ENCODE data around the gene CNTNAP4. TPM values are rescaled to one million over a fixed set of nuclear protein-coding genes. Genes with fewer than 3 reads are reported as not detected.

CNTNAP4 gene
- polyA plus RNA-seq, 2 of the 4 experiments (the other 2 are of a cell fraction): not detected

DNA sequence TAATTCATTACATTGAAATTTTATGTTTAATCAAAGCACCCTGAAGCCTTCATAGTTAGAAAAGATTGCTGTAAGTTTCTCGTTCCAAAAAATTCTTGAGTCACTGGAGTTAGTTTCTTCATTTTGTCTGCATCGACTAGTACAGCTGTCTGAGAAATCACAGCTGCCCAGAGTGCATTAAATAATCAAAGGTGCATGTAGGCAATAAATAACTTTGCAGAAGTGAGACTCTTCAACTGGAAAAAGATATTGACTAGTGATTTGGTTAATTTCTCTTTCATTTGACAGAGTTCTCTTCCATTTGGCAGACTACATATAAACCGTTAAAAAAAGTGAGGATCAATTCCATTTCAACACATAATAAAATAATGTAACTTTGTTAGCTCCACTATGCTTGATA, 234.0 kb downstream of the CNTNAP4 start:
- no peaks in the 10 kb centered on the region for H3K9me3 ChIP-seq
- no peak overlapping the region for H3K4me3 ChIP-seq
- no peaks in the 10 kb centered on the region for H3K4me1 ChIP-seq
- 2% methylated on average over 3 of the region's 3 CpGs for WGBS (ENCODE audit: missing lambda C conversion rate)
- no peak for DNase-seq (ENCODE audit: low read depth in 1 of 2, low spot score in 1 of 2)
- TF ChIP-seq HOXB13 (CRISPR knock-in tag; IDR thresholded peaks at IDR 0.05; ENCODE audit: low read depth) (no peak), ZSCAN20 (CRISPR knock-in tag; IDR thresholded peaks at IDR 0.05) (no peak), KDM5A (IDR thresholded peaks at IDR 0.05) (no peak), ESRRA (IDR thresholded peaks at IDR 0.05; ENCODE audit: borderline replicate concordance, low read length) (no peak), RFX5 (IDR thresholded peaks at IDR 0.05) (no peak), ZFP36 (IDR thresholded peaks at IDR 0.05; ENCODE audit: borderline replicate concordance, partially characterized antibody) (no peak), HOXB5 (CRISPR knock-in tag; IDR thresholded peaks at IDR 0.05) (no peak)
- TF ChIP-seq, protein P1, sequence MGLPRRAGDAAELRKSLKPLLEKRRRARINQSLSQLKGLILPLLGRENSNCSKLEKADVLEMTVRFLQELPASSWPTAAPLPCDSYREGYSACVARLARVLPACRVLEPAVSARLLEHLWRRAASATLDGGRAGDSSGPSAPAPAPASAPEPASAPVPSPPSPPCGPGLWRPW (IDR thresholded peaks at IDR 0.05): no peak
- TF ChIP-seq, protein P2, sequence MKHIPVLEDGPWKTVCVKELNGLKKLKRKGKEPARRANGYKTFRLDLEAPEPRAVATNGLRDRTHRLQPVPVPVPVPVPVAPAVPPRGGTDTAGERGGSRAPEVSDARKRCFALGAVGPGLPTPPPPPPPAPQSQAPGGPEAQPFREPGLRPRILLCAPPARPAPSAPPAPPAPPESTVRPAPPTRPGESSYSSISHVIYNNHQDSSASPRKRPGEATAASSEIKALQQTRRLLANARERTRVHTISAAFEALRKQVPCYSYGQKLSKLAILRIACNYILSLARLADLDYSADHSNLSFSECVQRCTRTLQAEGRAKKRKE (CRISPR knock-in tag; IDR thresholded peaks at IDR 0.05; ENCODE audit: low read depth): no peak
- H3K4me2 ChIP-seq: no peak overlapping the region
- CTCF ChIA-PET: interaction anchor here (0.7 kb wide), 1 partner anchor 370 kb away, joined by 4 read pairs; no protein-coding TSS in a partner anchor
- no peak for ATAC-seq
- POLR2A ChIA-PET: no interaction called here
- H3K27ac ChIP-seq: no peak overlapping the region
- no peak for FAIRE-seq

DNA sequence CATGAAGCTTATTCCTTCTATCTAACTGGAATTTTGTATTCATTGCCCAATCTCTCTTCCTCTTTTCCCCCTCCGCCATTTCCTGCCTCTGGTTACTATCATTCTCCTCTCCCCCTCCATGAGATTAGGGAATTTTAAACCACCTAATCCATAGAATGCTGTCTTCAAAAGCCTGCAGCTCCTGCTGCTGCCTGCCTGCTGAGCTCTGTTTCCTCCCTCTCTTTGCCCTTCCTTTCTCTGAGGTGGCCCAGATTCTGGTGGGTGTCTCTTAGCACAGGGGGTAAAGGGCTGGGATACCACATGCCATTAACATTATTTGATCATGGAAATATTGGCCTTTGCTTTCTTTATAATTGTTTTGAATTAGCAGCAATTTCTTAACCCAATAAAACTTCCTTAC, 241.6 kb downstream of the CNTNAP4 start:
- TF ChIP-seq NFE2L2 (conservative IDR thresholded peaks at IDR 0.05; ENCODE audit: low read length) (no peak), RARB (CRISPR knock-in tag; IDR thresholded peaks at IDR 0.05) (no peak), EHF (CRISPR knock-in tag; IDR thresholded peaks at IDR 0.05) (no peak), MAZ (IDR thresholded peaks at IDR 0.05; ENCODE audit: borderline replicate concordance, low read depth, low read length) (no peak), RCOR1 (IDR thresholded peaks at IDR 0.05; ENCODE audit: low read depth, low read length) (no peak), HDAC2 (IDR thresholded peaks at IDR 0.05) (no peak), CHD4 (IDR thresholded peaks at IDR 0.05; ENCODE audit: borderline replicate concordance) (no peak)
- Histone ChIP-seq H3K9me3 (no peaks in the 10 kb centered on the region), H3K4me1 (no peaks in the 10 kb centered on the region), H3K4me3 (no peak overlapping the region), H3K27ac (no peak overlapping the region), H3K4me2 (no peak overlapping the region)
- ChIA-PET CTCF (no interaction called here), POLR2A (no interaction called here)
- 26% methylated on average over 1 of the region's 1 CpG for WGBS (ENCODE audit: missing lambda C conversion rate)
- FAIRE-seq: no peak
- no peak for DNase-seq (ENCODE audit: low read depth in 1 of 2, low spot score in 1 of 2)
- ATAC-seq: no peak

DNA sequence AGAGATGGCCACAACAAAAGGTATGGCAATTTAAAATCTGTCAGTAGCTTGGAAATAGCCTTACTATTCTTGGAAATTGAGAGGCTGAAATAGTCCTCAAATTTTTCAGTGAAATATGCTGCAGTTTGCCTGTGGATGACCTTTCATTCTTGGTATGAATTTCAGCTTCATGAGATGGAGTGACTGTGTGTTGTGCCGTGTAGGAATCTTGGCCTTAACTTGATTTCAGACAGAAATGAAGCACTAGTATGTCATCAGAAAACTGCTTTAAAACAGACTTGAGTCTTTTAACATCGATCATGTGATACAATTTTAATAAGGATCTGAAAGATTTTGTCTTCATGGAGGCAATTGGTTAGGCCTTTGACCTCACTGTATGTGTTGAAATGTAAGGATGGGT, 247.2 kb downstream of the CNTNAP4 start:
- FAIRE-seq: no peak
- H3K4me1 ChIP-seq: no peaks in the 10 kb centered on the region
- no peak overlapping the region for H3K4me2 ChIP-seq
- no peaks in the 10 kb centered on the region for H3K9me3 ChIP-seq
- ChIA-PET CTCF (interaction anchor here (0.6 kb wide), 1 partner anchor 560 kb away, joined by 3 read pairs; no protein-coding TSS in a partner anchor), POLR2A (no interaction called here)
- H3K27ac ChIP-seq: no peak overlapping the region
- 19% methylated on average over 2 of the region's 2 CpGs for WGBS (ENCODE audit: missing lambda C conversion rate)
- no peak overlapping the region for H3K4me3 ChIP-seq
- DNase-seq (ENCODE audit: low read depth in 1 of 2, low spot score in 1 of 2): no peak
- no peak for ATAC-seq
- TF ChIP-seq, protein P1 (IDR thresholded peaks at IDR 0.05): no peak
- TF ChIP-seq GATA3 (IDR thresholded peaks at IDR 0.05; ENCODE audit: borderline replicate concordance) (no peak), MYC (IDR thresholded peaks at IDR 0.05; ENCODE audit: borderline replicate concordance, low read length) (no peak), POLR2AphosphoS2 (conservative IDR thresholded peaks at IDR 0.05; ENCODE audit: low read length) (no peak), MAFK (IDR thresholded peaks at IDR 0.05; ENCODE audit: partially characterized antibody) (no peak), ZSCAN20 (CRISPR knock-in tag; IDR thresholded peaks at IDR 0.05) (no peak), ZC3H11A (IDR thresholded peaks at IDR 0.05) (no peak), EHMT2 (IDR thresholded peaks at IDR 0.05; ENCODE audit: low read depth) (no peak), KDM5A (IDR thresholded peaks at IDR 0.05) (no peak), SMC3 (IDR thresholded peaks at IDR 0.05) (no peak), CHD4 (IDR thresholded peaks at IDR 0.05; ENCODE audit: borderline replicate concordance) (no peak), RCOR1 (IDR thresholded peaks at IDR 0.05; ENCODE audit: low read depth, low read length) (no peak), RFX5 (IDR thresholded peaks at IDR 0.05) (no peak), HOXB13 (CRISPR knock-in tag; IDR thresholded peaks at IDR 0.05; ENCODE audit: low read depth) (no peak), HOXB5 (CRISPR knock-in tag; IDR thresholded peaks at IDR 0.05) (no peak), TP53 (CRISPR knock-in tag; IDR thresholded peaks at IDR 0.05) (no peak), JUN (IDR thresholded peaks at IDR 0.05) (no peak)
- TF ChIP-seq, protein P3, sequence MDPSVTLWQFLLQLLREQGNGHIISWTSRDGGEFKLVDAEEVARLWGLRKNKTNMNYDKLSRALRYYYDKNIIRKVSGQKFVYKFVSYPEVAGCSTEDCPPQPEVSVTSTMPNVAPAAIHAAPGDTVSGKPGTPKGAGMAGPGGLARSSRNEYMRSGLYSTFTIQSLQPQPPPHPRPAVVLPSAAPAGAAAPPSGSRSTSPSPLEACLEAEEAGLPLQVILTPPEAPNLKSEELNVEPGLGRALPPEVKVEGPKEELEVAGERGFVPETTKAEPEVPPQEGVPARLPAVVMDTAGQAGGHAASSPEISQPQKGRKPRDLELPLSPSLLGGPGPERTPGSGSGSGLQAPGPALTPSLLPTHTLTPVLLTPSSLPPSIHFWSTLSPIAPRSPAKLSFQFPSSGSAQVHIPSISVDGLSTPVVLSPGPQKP (IDR thresholded peaks at IDR 0.05; ENCODE audit: low read depth, low read length): no peak
- TF ChIP-seq, protein P4, sequence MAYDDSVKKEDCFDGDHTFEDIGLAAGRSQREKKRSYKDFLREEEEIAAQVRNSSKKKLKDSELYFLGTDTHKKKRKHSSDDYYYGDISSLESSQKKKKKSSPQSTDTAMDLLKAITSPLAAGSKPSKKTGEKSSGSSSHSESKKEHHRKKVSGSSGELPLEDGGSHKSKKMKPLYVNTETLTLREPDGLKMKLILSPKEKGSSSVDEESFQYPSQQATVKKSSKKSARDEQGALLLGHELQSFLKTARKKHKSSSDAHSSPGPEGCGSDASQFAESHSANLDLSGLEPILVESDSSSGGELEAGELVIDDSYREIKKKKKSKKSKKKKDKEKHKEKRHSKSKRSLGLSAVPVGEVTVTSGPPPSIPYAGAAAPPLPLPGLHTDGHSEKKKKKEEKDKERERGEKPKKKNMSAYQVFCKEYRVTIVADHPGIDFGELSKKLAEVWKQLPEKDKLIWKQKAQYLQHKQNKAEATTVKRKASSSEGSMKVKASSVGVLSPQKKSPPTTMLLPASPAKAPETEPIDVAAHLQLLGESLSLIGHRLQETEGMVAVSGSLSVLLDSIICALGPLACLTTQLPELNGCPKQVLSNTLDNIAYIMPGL (CRISPR knock-in tag; IDR thresholded peaks at IDR 0.05; ENCODE audit: borderline replicate concordance): no peak
- TF ChIP-seq, protein P5, sequence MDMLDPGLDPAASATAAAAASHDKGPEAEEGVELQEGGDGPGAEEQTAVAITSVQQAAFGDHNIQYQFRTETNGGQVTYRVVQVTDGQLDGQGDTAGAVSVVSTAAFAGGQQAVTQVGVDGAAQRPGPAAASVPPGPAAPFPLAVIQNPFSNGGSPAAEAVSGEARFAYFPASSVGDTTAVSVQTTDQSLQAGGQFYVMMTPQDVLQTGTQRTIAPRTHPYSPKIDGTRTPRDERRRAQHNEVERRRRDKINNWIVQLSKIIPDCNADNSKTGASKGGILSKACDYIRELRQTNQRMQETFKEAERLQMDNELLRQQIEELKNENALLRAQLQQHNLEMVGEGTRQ (IDR thresholded peaks at IDR 0.05): no peak

Measured in A549 (cell line).